ENCODE data around the gene GNB4.

Gene GNB4

DNA sequence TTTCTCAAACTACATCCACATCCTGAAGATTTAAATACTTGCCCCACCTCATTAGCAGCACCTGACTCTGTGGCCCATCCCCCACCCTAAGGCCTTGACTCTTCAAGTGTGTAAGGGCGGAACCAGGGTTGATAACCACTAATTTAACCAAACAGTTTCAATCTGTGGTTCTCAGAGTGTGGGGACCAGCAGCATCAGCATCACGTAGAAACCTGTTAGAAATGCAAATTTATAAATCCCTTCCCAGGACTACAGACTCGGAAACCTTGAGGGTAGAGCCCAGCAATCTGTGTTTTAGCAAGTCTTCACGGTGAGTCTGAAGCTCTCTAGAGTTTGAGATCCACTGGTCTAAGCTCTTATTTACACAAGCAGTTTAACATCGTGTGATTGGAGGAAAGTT lies 12.4 kb downstream of the GNB4 start:
- DNase-seq (ENCODE audit: low spot score) (no peak), FAIRE-seq (no peak)

DNA sequence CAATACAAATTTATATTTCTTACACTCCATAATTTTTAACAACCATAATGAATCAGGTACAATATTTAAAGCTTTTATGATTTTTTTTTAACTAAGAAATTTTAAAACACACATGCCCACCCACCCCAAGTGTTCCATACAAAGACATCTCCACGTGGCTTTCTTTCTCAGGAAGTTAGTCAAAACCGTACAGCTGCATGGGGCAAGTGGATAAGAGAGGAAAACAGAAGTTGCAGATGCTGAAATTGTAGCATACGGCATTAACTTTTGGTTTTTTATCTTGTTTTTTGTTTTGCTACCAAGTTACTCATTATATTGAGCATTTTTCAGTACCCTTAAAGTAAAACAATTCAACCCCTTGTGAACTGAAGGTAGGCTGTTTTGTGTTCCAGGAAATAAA lies 14.8 kb downstream of the GNB4 start:
- no peak for DNase-seq (ENCODE audit: low spot score)
- no peak for FAIRE-seq

DNA sequence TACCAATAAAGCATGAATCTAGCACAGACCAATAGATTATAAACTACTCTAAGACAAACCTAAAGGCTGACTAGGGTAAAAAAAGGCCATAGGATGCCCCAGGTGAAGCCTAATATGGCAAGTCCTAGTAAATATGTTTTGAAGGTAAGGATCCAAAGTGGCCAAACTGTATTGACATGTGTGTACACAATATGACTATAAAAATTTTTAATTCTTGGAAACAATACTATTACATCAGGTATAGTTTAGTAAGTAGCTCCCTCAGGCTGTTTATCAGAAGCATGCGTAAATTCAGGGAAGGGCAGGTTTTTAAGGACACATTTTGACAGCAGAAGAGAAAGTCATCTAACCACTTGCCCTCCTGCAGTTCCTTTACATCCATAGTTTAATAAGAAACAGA lies 18.8 kb downstream of the GNB4 start:
- FAIRE-seq = no peak
- DNase-seq (ENCODE audit: low spot score) = no peak

DNA sequence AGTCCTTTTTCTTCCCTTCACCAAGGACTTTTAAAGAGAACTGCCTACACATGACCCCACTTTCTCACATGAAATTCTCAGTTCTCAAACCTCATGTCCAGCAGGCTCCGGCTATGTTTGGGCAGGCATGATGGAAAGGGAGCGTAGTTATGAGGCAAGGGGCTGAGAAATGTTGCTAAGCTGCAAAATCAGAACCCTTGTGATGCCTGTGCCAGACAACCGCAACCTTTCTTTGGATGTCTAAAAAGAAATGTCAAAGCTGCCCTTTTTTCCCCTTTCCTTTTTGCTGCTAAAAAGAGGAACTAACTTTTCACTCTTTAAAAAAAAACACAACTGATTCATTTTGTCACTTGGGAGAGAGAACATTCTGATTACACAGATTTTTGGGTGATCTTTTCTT lies 19.2 kb downstream of the GNB4 start:
- no peak for DNase-seq (ENCODE audit: low spot score)
- FAIRE-seq = no peak

DNA sequence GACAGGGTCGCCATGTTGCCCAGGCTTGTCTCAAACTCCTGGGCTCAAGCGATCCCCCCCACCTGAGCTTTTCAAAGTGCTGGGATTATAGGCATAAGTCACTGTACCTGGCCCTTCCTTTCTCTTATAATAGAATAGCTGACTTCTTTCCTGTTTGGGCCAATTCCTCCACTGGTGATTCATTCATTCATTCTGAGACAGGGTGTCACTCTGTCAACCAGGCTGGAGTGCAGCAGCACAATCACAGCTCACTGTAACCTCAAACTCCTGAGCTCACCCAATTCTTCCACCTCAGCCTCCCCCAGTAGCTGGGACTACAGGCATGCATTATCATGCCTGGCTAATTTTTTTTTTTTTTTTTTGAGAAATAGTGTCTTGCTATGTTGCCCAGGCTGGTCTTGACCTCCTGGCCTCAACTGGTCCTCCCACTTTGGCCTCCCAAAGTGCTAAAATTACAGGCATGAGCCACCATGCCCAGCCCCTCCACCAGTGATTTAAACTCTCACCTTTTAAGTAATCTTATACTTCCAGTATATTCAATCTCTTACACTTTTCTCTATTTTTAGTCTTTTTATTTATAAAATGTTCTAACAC lies 20.9 kb downstream of the GNB4 start:
- DNase-seq (ENCODE audit: low spot score) (no peak), FAIRE-seq (no peak)

DNA sequence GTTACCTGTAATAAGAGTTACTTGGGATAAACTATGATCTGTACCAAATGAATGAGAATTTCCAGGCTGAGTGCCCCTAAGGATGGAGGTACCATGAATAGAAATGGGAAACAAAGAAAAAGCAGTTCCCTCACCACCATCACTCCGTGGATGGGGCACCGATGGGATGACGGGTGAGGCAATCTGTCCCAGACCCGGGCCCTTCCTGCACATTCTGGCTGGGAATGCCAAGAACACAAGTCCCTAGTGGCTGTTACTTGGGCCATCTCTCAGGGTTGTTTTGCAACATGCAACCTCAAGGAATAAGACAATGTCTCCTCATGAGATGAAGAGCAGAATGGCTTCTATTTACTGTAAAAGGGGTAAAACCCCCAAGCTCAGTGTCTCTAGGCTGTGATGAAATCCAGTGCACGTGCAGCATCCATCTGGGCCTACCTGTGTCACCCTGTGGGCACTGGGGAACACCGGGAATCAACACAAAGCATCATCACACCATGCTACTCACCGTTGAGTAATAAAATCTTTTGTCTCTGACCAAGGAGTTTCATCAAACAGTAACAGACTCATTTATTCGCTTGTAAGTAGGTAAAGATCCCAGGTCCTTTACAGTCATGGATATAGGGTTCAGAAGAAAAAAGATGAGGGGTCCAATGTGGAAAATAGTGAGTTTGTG lies 22.3 kb downstream of the GNB4 start:
- DNase-seq (ENCODE audit: low spot score) (no peak), FAIRE-seq (no peak)

DNA sequence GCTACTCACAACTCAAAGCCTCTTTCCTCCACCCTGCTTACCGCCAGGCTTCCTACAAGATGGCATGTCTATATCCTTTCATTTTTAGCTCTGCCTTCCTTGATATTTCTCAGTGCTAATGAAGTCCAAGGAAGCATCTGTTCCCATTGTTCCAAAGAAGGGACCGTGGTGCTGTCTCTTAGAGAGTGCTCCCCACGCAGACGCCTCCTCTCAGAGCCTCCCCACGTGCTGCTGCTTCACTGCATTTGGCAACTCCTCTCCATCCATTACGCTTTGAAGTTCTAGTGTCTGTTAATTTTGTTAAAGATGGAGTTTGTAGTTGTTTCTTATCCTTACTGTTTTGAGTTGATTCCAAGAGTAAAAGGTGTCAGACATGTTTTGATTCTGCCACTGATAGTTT lies 26.2 kb downstream of the GNB4 start:
- DNase-seq (ENCODE audit: low spot score) = no peak
- no peak for FAIRE-seq

DNA sequence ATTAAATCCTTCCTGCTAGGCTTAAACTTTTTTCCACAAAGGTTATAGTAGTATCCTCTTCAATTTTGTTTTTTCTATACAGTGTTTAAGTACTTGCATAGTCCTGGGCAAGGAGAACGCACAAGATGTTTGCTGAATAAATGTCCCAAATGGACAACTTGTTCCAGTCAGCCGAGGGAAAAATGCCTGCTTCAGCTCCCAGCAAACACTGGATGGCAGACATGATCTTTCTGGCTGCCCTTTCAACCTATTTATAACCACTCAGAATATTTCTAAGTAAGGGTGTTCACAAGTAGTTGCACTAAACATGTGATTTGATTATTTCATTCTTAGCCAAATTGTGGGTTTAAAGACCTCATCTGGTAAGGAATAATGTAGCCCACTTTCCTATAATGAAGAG lies 29.8 kb downstream of the GNB4 start:
- DNase-seq (ENCODE audit: low spot score) (no peak), FAIRE-seq (no peak)

DNA sequence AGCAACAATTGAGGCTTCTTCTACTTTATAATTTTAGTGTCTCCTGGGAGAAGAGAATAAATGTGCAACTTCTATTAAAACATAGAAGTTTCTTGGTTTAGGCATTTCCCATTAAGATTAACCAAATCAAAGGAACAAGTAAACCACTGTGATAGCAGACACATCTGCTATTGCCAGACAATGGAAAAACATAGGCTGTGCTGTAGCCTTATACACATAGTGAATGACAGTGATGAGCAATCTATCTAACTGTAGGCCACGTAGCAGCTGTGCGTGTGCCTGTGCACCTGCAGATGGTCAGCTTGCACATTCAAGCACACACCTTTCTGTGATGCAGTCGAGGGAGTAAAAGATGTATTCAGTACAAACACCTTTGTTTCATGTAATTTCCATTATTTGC lies 32.7 kb downstream of the GNB4 start:
- DNase-seq (ENCODE audit: low spot score) (no peak), FAIRE-seq (no peak)

DNA sequence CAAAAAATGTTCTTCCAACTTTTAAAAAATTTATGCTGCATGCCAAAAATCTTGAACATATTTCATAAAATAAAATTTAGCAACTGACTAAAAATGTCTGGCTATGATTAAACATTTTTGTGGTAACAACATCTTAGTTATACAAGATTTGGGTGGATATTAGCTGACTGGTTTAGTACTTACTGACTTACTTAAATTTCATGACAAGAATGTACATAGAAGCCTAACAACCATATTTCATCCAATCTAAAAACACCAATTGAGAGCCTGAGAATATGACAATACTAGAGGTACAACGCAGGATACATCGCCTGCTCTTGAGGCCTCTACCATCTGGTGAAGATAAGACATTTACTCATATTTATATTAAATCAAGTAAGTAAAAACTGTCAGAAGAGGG lies 34.6 kb downstream of the GNB4 start:
- DNase-seq (ENCODE audit: low spot score) = no peak
- FAIRE-seq = no peak

DNA sequence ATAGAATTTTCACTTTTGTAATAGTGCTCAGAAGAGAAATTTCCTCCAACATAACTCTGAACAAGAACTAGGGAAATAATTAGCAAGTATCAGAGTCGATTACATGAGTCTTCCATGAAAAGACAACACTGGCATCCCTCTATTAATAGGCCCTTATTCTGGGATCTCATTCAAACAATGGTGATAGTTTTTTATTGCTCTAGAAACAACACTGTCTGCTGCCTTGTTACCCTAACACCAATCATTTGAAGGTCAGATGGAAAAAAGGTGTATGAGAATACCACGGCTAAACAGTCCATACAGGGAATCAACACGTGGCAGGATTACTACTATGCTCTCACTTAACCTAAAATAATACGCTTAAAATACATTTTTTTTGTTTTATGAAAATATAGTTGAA lies 35.9 kb downstream of the GNB4 start:
- DNase-seq (ENCODE audit: low spot score) (no peak), FAIRE-seq (no peak)

DNA sequence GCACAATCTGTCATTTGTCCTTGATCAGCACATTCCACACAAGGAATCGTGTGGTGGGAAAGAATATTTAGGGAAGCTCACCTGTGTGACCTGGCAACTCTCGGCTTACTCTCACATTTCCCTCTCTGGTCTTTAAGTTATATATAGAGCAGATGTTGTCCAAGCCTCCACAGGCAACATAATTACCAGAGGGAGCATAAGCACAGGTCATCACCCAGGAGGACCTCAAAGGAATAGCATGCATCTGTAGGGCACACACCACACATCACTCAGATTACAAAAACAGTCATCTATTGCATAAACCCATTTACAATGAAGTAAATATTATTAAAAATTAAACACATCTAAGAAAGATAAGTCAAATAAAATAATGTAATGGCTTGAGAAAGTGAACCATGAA lies 36.5 kb downstream of the GNB4 start:
- no peak for FAIRE-seq
- no peak for DNase-seq (ENCODE audit: low spot score)

DNA sequence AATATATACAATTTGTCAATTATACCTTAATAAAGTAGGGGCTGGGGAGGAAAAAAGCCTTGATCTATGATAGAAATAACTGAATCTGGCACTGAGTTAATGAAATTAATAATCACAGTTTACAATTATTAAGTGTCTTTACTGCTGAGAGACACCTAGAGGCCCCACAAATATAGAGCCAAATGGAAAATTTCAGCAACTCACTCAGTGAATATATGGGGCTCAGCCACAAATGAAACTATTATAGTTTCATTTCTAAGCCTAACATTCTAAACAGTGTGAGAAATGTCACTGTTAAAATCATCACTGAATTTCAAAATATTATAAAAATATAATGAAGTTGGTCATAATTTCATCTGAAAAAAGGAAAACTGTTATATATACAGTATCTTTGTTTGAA lies 40.3 kb downstream of the GNB4 start:
- FAIRE-seq (no peak), DNase-seq (ENCODE audit: low spot score) (no peak)

DNA sequence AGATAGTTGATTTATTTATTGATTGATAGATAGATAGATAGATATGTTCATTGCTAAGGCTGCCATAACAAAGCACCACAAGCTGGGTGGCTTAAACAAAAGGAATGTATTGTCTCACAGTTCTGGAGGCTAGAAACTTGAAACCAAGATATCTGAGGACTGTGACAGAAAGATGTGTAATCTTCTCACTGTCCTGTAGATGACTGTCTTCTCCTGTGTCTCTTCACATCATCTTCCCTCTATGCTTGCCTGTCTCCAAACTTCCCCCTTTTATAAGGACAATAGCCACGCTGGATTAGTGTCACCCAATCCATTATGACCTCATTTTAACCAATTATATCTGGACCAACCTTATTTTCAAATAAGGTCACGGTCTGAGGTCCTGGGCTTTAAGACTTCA lies 40.9 kb downstream of the GNB4 start:
- DNase-seq (ENCODE audit: low spot score) (no peak), FAIRE-seq (no peak)

DNA sequence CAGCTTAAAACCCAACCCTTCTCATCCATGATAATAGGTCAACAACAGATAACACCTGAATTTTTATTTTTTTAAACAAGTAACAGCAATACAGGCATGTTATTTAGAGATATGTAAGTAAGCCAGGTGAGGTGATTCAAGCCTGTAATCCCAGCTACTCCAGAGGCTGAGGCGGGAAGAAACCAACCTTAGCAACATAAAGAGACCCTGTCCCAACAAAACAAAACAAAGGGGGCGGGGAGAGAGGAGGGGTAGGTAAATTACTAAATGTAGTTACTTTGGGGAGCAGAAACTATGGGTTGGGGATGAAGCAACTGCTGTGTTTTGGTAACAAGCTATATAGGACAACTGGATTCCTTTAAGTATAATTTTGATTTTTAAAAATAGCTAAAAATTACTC lies 47.0 kb downstream of the GNB4 start:
- no peak for FAIRE-seq

DNA sequence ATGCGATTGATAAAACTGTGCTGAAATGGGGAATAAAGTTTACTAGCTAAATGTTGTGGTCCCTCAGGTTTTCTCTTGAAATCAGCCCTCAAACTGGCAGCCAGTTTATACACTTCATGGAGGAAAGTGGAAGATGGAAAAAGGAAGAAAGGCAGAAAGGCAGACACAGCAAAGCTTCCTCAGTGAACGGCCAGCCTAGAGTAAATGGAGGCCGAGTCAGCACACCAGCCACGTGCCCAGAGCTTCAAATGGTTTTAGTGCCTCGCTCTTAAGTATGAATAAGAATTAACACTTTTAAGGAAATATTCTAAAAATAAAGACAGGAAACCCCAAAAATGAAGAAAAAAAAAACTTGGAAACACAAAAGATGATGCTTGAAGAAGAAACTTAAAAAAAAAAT lies 48.3 kb downstream of the GNB4 start:
- FAIRE-seq (no peak), DNase-seq (ENCODE audit: low spot score) (no peak)

More for the DNA sequence above, 47.0 kb downstream of the GNB4 start:
- DNase-seq (ENCODE audit: low spot score) = no peak

DNA sequence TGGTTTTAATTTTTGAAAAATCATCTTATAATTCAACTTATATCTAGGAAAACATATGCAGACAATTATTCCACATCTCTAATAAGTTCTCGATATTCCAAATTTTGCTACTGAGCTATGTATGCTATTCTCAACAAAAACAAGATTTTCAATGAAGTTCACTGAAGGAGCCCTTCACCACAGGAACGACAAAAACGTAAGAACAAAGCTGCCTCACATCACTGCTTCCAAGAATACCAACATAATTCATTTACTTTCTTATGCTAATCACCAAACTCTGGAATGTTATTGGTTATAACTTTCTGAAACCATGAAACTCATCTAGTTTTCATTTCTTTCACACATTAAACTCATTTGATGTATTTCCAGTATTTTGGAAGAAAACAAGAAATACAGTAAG lies 49.7 kb downstream of the GNB4 start:
- DNase-seq (ENCODE audit: low spot score) (no peak), FAIRE-seq (no peak)

DNA sequence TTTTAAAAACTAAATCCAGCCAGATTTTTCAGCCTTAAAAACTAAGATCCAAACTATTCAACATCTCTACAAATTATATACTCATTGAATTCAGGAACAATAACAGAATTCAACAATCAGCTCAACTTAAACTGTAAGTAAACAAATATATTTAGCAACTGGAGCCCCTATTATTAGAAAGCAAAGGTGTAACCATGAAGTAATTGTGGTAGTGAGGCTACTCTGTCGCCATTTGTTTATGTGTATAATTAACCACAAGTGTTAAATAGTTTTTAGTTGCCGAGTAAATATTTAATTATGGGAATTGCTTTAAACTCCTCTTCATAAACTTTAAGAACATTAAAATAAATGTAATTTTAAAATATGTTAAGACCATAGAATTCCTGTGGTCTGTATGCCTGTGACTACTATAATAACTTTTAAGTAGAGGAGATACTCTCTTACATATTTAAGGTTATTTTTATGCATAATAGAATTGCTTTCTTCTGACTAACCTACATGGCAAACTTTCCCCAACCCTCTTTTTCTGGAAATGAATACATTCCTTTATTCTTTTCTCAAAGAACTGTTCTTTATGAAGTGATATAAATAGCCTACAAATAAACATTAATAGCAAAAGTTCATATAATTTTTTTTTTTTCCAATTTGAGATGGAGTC lies 52.6 kb downstream of the GNB4 start:
- DNase-seq (ENCODE audit: low spot score) = no peak
- no peak for FAIRE-seq

DNA sequence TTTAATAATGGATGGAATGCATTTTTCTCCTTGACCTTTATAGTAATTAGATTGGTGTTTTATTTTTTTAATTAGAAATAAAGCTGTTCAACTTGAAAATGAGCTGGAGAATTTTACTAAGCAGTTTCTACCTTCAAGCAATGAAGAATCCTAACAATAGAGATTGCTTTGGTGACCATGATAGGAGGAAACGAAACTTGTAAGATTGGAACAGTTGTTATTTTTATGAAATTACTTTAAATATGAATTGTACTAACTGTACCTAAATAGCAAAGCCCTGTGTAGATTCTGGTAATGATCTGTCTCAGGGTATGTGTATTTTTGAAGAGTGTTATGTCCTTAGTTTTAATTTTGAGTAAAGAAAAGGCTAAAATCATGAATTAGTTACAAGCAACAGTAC lies 59.4 kb downstream of the GNB4 start:
- FAIRE-seq (no peak), DNase-seq (ENCODE audit: low spot score) (no peak)

DNA sequence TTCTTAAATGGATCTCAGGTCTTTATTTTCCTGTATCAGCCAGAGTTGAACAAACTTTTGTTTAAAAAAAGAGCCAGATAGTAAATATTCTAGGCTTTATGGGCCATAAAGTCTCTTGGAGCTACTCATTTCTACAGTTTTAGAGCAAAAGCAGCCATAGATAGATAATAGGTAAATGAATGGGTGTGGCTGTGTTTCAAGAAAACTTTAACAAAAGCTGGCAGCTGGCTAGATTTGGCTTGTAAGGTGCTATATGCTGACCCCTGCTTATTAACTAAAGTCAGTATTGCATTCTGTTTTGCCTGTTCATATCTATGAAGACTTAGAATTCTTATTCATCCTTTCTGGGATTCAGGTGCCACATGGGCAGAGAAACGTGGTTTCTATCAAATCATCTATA lies 74.8 kb downstream of the GNB4 start:
- DNase-seq (ENCODE audit: low spot score) (no peak), FAIRE-seq (no peak)

DNA sequence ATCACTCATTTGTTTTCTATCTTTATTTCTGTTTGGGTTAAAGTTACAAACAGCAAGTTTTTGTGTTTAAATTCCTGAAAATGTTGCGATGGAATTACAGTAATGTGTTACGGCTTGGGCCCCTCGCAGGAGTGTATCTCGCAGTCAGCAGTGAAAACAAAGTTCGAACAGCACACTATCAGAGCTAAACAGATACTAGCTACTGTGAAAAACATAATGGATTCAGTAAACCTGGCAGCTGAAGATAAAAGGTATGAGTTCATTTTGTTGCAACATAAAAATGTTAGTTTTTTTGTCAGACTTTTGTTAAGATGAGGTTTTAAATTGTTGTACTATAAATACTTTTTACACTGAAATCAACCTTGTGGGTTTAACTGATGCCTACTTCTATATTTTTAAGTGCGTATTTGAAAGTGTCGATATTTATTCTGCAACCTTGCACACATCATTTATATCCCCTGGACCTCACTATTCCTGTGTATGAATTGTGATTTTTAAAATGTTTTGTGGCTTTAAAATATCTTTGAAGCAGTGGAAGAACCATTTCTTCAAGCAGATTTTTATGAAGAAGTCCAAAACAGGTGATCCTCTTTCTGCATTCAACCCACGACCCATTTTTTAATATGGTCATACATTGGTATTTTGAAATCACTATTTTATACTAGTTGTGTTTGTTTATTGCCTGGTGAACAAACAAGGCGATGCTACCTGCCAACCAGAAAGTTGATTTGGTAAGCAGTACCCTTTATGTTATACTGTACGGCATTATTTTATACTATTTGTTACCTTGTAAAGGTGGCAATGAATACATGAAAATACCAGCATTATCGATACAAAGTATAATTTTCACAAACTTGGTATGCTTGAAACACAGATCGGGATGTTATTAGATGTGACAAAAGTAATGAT lies 75.9 kb downstream of the GNB4 start:
- no peak for DNase-seq (ENCODE audit: low spot score)
- peak; percentile 9 for FAIRE-seq

DNA sequence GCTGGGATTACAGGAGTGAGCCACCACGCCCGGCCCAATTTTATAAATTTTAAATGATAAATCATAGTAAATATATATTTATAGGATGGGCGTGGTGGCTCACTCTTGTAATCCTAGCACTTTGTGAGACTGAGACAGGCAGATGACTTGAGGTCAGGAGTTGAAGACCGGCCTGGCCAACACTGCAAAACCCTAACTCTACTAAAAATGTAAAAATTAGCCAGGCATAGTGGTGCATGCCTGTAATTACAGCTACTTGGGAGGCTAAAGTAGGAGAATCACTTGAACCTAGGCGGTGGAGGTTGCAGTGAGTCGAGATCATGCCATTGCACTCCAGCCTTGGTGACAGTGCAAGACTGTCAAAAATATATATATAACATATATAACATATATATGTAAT lies 77.3 kb downstream of the GNB4 start:
- no peak for DNase-seq (ENCODE audit: low spot score)
- FAIRE-seq = no peak

Data from urothelium cell line (cell line).